Mammary epithelial cell (primary cell): ENCODE measurements around the gene GLT6D1.

Experiments used
- CTCF ChIP-seq, 2 donors: IDR thresholded peaks in 1 of 2; conservative IDR thresholded peaks in 1 of 2; 2 replicates each; pipeline ENCODE4 v1.5.1; 2011 to 2012; ENCODE audit warnings: inconsistent platforms in 2 of 2, low read length in 2 of 2, mild to moderate bottlenecking in 2 of 2, control low read depth in 1 of 2, low read depth in 1 of 2; ENCODE audit not compliant: insufficient read depth in 1 of 2; ENCODE audit errors: extremely low read depth in 1 of 2
- EZH2 ChIP-seq: IDR thresholded peaks from 2 replicates; pipeline ENCODE4 v1.6.1; 2012; ENCODE audit warnings: low read length, inconsistent platforms, borderline replicate concordance

GRCh38 chr9:135591506-135592330 lies 47.6 kb downstream of the GLT6D1 start:
- TF ChIP-seq CTCF (conservative IDR thresholded peaks at IDR 0.05 in 1 of 2, IDR thresholded peaks at IDR 0.05 in 1 of 2; ENCODE audit: extremely low read depth in 1 of 2, insufficient read depth in 1 of 2, low read depth in 1 of 2, low read length in 2 of 2) (no peak), EZH2 (no peak)
